Duodenal mucosa (tissue), 2 donors: ENCODE data around the gene SH3RF3.

ENCODE experiments used
- H3K27ac ChIP-seq: one replicate; pipeline ENCODE4 v1.7.0; 2013; ENCODE audit warnings: low read depth, low read length
- H3K27me3 ChIP-seq, 2 donors: one replicate each; pipeline ENCODE4 v1.7.0; 2013; ENCODE audit warnings: low read length in 2 of 2, control low read depth in 1 of 2; ENCODE audit not compliant: insufficient read depth in 2 of 2, control insufficient read depth in 1 of 2
- H3K36me3 ChIP-seq, 2 donors: one replicate each; pipeline ENCODE4 v1.7.0; 2013; ENCODE audit warnings: low read length in 2 of 2, control low read depth in 1 of 2; ENCODE audit not compliant: insufficient read depth in 2 of 2, control insufficient read depth in 1 of 2
- H3K4me1 ChIP-seq, 2 donors: one replicate each; pipeline ENCODE4 v1.7.0; 2013; ENCODE audit warnings: low read length in 2 of 2, control low read depth in 1 of 2; ENCODE audit not compliant: insufficient read depth in 2 of 2, control insufficient read depth in 1 of 2
- H3K4me3 ChIP-seq, 2 donors: one replicate each; pipeline ENCODE4 v1.7.0; 2013; ENCODE audit warnings: low read length in 2 of 2, low read depth in 1 of 2
- H3K9ac ChIP-seq, 2 donors: one replicate each; pipeline ENCODE4 v1.7.0; 2013; ENCODE audit warnings: low read length in 2 of 2, low read depth in 1 of 2
- H3K9me3 ChIP-seq, 2 donors: one replicate each; pipeline ENCODE4 v1.7.0; 2013; ENCODE audit warnings: low read length in 2 of 2, control low read depth in 1 of 2; ENCODE audit not compliant: control insufficient read depth in 1 of 2

Gene SH3RF3

DNA sequence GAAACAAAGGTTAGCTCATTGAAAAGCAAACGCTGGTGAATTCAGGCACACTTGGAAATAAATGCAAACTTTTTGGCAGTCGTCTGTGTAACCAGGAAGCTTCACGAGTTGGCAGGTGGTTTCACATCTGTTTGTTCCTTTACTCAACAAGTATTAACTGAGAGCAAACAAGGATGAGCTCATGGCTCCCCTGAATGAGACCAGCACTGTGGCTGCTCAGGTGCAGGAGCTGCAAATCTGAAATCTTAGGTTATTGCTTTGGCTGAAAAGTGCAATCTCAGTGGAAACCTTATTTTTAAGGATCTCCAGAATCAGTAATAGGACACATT lies 46.3 kb downstream of the SH3RF3 start:
- no peak overlapping the region for H3K27ac ChIP-seq
- H3K27me3 ChIP-seq: no peaks in the 10 kb centered on the region
- no peak overlapping the region for H3K9ac ChIP-seq
- no peak overlapping the region for H3K4me3 ChIP-seq
- H3K4me1 ChIP-seq: peaks cover 0 to 15% of the 10 kb centered on the region in 2 donors
- H3K9me3 ChIP-seq: peaks cover 2 to 4% of the 10 kb centered on the region in 2 donors
- no peaks in the 10 kb centered on the region for H3K36me3 ChIP-seq

GRCh38 chr2:109176928-109177327 lies 47.9 kb downstream of the SH3RF3 start:
- Histone ChIP-seq H3K4me3 (no peak overlapping the region), H3K27ac (no peak overlapping the region), H3K36me3 (no peaks in the 10 kb centered on the region), H3K27me3 (no peaks in the 10 kb centered on the region), H3K9ac (no peak overlapping the region), H3K9me3 (peaks cover 2 to 4% of the 10 kb centered on the region in 2 donors), H3K4me1 (peaks cover 0 to 8% of the 10 kb centered on the region in 2 donors)

DNA sequence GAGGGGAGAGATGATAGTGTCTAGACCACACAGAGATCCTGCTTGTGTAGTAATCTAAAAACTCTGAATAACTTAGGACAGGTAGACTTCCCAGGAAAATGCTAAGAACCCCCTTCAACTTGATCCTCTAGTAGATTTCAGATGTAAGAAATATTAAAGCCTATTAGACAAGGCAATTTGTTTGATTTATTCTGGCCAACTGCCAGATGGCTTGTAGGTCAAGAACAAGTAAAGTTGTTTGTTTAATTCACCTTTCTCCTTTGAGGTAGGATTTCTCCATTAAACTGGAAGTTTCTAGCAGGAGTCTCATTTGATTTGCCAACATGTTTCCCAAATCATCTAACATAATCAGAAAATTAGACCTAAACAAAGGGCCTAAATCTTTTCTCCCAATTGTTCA lies 48.6 kb downstream of the SH3RF3 start:
- Histone ChIP-seq H3K9me3 (peaks cover 4% of the 10 kb centered on the region in 2 donors), H3K36me3 (no peaks in the 10 kb centered on the region), H3K27ac (no peak overlapping the region), H3K9ac (no peak overlapping the region), H3K4me1 (peaks cover 0 to 1% of the 10 kb centered on the region in 2 donors), H3K27me3 (no peaks in the 10 kb centered on the region), H3K4me3 (no peak overlapping the region)

GRCh38 chr2:109178968-109179367 lies 50.0 kb downstream of the SH3RF3 start:
- Histone ChIP-seq H3K36me3 (no peaks in the 10 kb centered on the region), H3K9me3 (peaks cover 4% of the 10 kb centered on the region in 2 donors), H3K9ac (no peak overlapping the region), H3K27ac (no peak overlapping the region), H3K4me3 (no peak overlapping the region), H3K4me1 (no peaks in the 10 kb centered on the region), H3K27me3 (no peaks in the 10 kb centered on the region)

DNA sequence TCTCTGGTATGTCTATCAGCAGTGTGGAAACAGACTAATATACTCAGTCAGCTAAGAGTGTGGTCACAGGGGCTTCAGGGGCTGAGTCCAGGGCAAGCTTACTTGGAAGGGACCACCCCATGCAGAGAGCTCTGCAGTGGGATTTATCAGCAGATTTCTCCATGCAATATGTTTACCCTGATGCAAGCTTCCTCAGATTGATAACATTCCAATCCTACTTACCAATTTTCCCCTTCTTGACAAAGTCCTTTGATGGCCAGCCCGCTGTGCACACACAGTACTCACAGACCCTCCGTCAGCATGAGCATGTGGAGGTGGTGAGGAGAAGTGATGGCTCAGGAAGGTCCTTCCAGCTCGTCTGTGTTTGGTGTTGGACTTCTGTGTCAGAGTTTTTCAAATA lies 51.8 kb downstream of the SH3RF3 start:
- H3K27me3 ChIP-seq: no peaks in the 10 kb centered on the region
- no peak overlapping the region for H3K27ac ChIP-seq

DNA sequence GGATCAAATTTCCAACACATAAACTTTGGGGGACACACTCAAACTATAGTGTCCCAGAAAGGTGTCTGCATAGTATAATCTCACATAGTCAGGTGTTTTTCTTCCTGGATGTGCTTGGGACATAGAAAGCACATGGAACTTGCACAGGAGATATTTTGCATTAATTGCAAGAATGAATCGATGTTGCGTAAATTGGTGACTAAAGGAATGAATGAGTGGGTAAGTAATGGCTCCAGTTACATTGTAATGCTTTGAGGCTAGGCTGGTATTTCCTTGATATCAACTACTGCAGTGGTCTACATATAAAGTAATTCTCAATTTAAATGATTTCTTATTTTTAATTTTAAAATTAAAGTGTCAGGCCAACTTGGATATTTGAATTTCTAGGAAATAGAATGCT lies 53.4 kb downstream of the SH3RF3 start:
- peaks cover 0 to 4% of the 10 kb centered on the region in 2 donors for H3K9me3 ChIP-seq
- no peaks in the 10 kb centered on the region for H3K27me3 ChIP-seq
- no peak overlapping the region for H3K9ac ChIP-seq
- H3K27ac ChIP-seq: no peak overlapping the region
- no peak overlapping the region for H3K4me3 ChIP-seq
- no peaks in the 10 kb centered on the region for H3K36me3 ChIP-seq
- H3K4me1 ChIP-seq: peaks cover 0 to 5% of the 10 kb centered on the region in 2 donors

More for the DNA sequence above, 51.8 kb downstream of the SH3RF3 start:
- peaks cover 0 to 4% of the 10 kb centered on the region in 2 donors for H3K9me3 ChIP-seq
- H3K4me1 ChIP-seq: peaks cover 0 to 5% of the 10 kb centered on the region in 2 donors
- no peaks in the 10 kb centered on the region for H3K36me3 ChIP-seq
- no peak overlapping the region for H3K4me3 ChIP-seq
- H3K9ac ChIP-seq: no peak overlapping the region

GRCh38 chr2:109183871-109184270 lies 54.9 kb downstream of the SH3RF3 start:
- H3K27me3 ChIP-seq: no peaks in the 10 kb centered on the region
- no peak overlapping the region for H3K27ac ChIP-seq
- peaks cover 0 to 5% of the 10 kb centered on the region in 2 donors for H3K4me1 ChIP-seq
- H3K4me3 ChIP-seq: no peak overlapping the region
- H3K36me3 ChIP-seq: no peaks in the 10 kb centered on the region
- peaks cover 0 to 4% of the 10 kb centered on the region in 2 donors for H3K9me3 ChIP-seq
- no peak overlapping the region for H3K9ac ChIP-seq

- H3K27ac ChIP-seq: no peak overlapping the region
- H3K9ac ChIP-seq: no peak overlapping the region
- H3K36me3 ChIP-seq: no peaks in the 10 kb centered on the region
- H3K4me1 ChIP-seq: peaks cover 0 to 5% of the 10 kb centered on the region in 2 donors
- H3K4me3 ChIP-seq: no peak overlapping the region
- H3K27me3 ChIP-seq: no peaks in the 10 kb centered on the region
- peaks cover 0 to 4% of the 10 kb centered on the region in 2 donors for H3K9me3 ChIP-seq
Measured at GRCh38 chr2:109184368-109184767, 55.4 kb downstream of the SH3RF3 start.

DNA sequence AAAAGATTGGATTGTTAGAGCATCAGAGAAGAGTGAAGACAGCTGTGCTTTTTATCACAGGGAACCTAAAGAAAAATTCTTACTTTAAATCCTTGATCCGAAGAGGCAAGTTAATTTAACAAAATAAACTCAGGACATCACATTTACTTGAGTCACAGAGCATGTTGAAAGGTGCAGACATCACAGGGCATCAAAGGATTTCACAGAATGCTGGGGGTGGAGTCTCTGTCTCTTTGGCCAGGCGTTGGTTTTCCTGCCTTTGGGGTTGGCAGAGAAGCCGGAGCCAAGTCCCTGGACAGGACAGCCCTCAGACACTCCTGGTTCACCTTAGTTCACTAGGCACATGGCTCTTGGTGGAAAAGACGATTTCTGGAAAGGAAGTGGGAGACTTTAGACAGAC lies 56.3 kb downstream of the SH3RF3 start:
- no peaks in the 10 kb centered on the region for H3K36me3 ChIP-seq
- H3K27ac ChIP-seq: no peak overlapping the region
- H3K4me3 ChIP-seq: no peak overlapping the region
- H3K9ac ChIP-seq: no peak overlapping the region
- H3K9me3 ChIP-seq: peaks cover 0 to 2% of the 10 kb centered on the region in 2 donors
- H3K4me1 ChIP-seq: peaks cover 0 to 5% of the 10 kb centered on the region in 2 donors
- H3K27me3 ChIP-seq: no peaks in the 10 kb centered on the region

DNA sequence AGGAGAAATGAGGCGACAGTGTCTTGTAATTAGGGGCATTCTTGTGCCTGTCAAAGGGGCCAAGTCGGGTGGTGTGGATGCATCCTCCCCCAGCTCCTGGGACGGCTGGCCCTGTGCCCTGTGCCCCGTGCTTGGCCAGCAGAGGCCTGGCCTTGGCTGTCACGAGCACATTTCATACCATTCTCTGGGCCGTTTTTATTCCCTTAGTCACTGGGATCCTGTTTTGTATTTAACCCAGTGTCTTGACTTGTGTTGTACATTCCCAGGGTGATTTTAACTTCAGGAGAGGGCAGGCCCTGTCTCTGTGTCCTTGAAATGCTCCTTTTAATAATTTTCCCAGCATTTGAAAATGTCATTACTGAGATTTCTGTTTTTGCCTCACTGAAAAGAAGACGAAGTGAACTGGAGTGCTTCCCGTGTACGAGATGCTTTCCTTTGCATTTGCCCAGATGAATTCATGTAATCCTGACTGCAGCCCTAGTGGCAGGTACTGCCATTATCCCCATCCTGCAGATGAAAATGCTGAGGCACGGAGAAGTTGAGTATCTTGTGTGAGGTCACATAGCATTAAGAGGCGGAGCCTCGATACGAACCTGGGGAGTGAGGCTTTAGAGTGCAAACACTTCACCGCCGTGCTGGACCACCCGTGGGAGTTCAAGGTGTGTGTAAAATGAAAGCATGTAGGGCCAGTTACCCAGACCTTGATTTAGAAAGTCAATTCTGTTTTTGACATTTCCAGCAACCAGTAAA lies 57.0 kb downstream of the SH3RF3 start:
- H3K4me1 ChIP-seq: peaks cover 0 to 5% of the 10 kb centered on the region in 2 donors
- no peak overlapping the region for H3K4me3 ChIP-seq
- H3K27me3 ChIP-seq: no peaks in the 10 kb centered on the region
- H3K27ac ChIP-seq: no peak overlapping the region
- H3K9me3 ChIP-seq: peaks cover 0 to 2% of the 10 kb centered on the region in 2 donors
- no peak overlapping the region for H3K9ac ChIP-seq
- no peaks in the 10 kb centered on the region for H3K36me3 ChIP-seq
